ENCODE data around the gene MAPK14.
A peak's percentile ranks its signal among the peaks of the same experiment; 100 is the strongest.
"Not testable (repeated sequence)": the region's sequence is repeated elsewhere in the genome, so short reads cannot be mapped to it uniquely, and the experiment has no call there.

The MAPK14 gene

DNA sequence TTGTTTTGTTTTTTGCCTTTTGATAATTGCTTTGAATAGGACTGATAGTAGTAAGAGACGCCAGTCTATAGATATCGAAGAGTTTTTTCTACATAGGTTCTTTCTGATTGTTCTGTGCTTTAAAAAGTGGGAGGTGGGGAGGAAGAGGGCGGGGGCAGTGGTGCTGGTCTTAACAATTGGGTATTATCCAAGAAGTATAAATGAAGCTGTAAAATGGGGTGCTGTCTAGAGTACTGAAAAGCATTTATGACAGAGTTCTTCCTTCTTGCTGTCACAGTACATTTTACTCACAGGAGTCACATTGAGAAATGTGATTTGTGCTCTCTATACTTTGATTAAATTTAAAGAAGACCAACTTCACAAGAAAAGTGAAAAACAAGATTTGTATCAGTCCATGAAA, 41.0 kb downstream of the MAPK14 start:
- DNase-seq (ENCODE audit: low read depth in 2 of 2), result no peak

GRCh38 chr6:36069573-36069972, 42.0 kb downstream of the MAPK14 start:
- DNase-seq (ENCODE audit: low read depth in 2 of 2), result no peak

GRCh38 chr6:36070252-36070651, 42.6 kb downstream of the MAPK14 start:
- DNase-seq (ENCODE audit: low read depth in 2 of 2), result no peak

DNA sequence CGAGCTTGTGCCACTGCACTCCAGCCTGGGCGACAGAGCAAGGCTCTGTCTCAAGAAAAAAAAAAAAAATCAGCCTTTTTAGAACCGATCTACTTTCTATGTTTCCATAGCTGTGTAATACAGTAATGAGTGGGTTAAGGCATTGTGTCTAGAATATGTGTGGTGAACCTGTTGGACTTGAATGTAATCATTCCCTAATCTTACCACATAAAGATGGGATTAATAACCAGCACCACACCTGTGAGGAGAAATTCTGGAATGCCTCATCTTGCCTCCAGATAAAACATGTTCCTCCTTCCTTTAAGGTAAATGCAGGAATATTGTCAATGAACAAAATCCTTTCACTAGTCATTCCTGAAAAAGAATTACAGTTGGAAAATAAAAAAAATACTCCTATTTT, 43.7 kb downstream of the MAPK14 start:
- no peak for DNase-seq (ENCODE audit: low read depth in 2 of 2)

GRCh38 chr6:36071714-36072113, 44.1 kb downstream of the MAPK14 start:
- DNase-seq (ENCODE audit: low read depth in 2 of 2), result no peak

DNA sequence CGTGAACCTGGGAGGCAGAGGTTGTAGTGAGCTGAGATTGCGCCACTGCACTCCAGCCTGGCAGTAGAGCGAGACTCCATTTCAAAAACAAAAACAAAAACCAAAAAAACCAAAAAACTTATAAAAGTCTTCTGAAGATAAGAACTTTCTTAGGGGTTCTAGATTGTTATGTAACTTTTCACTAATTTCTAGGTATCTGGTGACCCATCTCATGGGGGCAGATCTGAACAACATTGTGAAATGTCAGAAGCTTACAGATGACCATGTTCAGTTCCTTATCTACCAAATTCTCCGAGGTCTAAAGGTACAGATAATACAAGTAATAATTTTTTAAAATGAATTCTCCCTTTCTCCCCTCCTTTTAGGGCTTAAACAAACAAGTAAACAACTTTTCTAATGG, 45.1 kb downstream of the MAPK14 start:
- no peak for DNase-seq (ENCODE audit: low read depth in 2 of 2)

GRCh38 chr6:36073587-36073986, 46.0 kb downstream of the MAPK14 start:
- no peak for DNase-seq (ENCODE audit: low read depth in 2 of 2)

DNA sequence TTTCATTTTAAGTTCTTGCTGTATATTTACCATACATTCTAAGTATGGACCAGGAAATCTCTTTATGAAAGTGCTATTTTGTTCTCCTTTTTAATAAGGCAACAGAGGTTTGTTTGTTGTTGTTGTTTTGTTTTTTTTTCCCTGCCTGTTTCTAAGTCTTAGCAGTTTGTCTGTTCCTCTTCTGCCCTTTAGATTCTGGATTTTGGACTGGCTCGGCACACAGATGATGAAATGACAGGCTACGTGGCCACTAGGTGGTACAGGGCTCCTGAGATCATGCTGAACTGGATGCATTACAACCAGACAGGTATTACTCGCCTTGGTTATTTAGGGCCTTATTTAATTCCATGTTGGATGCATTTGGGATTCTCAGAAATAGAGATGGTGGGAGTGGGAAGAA, 48.0 kb downstream of the MAPK14 start:
- no peak for DNase-seq (ENCODE audit: low read depth in 2 of 2)

DNA sequence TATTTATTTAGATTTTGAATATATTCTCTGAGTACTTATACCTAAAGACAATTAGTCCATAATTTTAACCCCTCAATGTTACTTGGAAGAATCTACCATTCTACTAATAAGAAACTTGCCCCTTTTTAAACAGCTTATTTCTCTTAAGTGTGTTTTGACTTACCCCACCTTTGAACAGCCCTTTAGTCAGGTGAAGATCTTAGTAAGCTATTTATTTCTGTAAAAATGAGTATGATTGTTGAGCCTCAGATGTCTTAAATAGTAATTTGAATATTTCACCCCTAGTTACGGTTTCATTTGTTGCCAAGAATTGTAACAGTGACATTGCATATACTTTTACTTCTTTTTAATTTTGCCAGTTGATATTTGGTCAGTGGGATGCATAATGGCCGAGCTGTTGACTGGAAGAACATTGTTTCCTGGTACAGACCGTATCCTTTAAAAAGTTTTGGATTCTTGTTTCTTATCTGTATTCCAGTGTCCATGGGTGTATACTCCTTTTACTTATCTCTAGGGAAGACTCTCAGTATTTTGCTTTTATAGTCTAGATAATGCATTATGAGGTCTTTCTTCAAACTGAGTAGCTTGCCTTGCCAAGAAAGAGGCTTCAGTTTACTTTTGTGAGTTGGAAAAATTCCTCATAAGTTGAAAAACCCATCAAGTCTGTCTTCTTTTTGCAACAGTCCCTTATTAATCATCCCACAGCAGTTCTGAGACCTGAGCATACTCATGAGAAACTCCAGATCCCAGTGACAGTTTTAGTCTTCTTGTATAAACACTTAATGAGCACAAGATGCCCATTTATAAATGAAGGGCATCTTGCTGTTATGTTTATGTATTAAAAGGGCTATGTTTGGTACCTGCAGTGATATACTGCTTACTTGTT, 48.8 kb downstream of the MAPK14 start:
- DNase-seq (ENCODE audit: low read depth in 2 of 2), result no peak

DNA sequence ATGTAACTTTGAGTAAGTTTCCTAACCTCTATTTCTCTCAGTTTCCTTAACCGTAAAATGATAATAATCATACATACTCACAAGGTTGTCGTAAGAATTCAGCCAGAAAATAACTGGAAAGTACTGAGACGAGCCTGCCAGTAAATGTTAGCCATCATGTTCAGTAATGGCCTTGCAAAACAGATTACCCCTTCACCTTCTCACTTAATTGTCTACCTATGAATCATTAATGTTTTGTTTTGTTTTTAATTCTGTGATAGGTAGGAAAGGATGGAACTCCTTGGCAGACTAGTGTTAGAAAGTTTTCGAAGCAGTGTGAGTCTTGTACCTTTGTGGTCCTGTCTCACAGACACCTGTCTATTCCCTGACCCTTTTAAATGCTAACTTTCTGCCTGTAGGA, 50.6 kb downstream of the MAPK14 start:
- no peak for DNase-seq (ENCODE audit: low read depth in 2 of 2)

DNA sequence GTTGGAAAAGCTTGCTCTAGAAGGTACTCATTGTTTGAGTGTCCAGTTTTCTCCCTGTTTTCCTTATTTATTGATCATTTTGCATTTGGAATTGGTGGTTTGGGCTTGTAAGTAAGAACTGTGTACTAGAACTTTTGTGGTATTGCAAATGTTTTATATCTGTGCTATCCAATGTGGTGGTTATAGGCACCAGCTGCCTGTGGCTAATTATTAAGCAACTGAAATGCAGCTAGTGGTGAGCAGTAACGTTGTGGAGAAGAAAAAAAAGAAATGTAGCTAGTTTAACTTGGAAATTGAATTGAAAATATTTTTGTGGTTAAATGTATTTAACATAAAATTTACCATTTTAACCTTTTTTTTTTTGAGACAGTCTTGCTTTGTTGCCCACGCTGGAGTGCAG, 52.0 kb downstream of the MAPK14 start:
- no peak for DNase-seq (ENCODE audit: low read depth in 2 of 2)

DNA sequence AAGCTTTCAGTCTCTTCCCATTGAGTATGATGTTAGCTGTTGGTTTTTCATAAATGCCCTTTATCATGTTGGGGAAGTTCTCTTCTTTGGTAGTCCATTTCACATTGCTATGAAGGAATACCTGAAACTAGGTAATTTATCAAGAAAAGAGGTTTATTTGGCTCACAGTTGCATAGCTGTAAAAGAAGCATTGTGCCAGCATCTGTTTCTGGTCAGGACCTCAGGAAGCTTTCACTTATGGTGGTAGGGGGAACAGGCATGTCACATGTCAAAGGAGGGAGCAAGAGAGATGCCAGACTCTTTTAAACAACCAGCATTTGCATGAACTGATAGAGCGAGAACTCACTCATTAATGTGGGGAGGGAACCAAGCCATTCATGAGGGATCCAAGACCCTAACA, 54.7 kb downstream of the MAPK14 start:
- no peak for DNase-seq (ENCODE audit: low read depth in 2 of 2)

DNA sequence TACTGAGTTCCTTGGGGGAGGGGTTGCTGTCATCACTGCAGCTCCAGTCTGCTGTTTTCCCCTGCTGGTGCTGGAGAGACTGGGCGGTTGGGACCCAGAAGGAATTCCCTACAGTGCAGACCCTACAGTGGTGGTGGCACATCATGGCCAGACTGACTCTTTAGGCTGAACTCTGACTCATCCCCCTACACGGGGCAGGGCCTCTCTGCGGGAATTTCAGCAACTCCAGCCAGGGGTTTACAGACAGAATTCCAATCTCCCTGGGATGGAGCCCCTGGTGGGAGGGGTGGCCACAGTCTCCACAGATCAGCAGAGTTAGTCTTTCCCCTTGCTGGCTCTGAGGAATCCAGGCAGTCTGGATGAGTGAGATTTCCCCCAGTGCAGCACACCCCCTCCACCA, 55.8 kb downstream of the MAPK14 start:
- DNase-seq (ENCODE audit: low read depth in 2 of 2), result no peak

- DNase-seq (ENCODE audit: low read depth in 2 of 2), result not testable (repeated sequence)
Observed at GRCh38 chr6:36088204-36088603, 60.6 kb downstream of the MAPK14 start.

- no peak for DNase-seq (ENCODE audit: low read depth in 2 of 2)
Observed at GRCh38 chr6:36089048-36089447, 61.4 kb downstream of the MAPK14 start.

GRCh38 chr6:36094238-36094637, 66.6 kb downstream of the MAPK14 start:
- DNase-seq (ENCODE audit: low read depth in 2 of 2), result no peak

DNA sequence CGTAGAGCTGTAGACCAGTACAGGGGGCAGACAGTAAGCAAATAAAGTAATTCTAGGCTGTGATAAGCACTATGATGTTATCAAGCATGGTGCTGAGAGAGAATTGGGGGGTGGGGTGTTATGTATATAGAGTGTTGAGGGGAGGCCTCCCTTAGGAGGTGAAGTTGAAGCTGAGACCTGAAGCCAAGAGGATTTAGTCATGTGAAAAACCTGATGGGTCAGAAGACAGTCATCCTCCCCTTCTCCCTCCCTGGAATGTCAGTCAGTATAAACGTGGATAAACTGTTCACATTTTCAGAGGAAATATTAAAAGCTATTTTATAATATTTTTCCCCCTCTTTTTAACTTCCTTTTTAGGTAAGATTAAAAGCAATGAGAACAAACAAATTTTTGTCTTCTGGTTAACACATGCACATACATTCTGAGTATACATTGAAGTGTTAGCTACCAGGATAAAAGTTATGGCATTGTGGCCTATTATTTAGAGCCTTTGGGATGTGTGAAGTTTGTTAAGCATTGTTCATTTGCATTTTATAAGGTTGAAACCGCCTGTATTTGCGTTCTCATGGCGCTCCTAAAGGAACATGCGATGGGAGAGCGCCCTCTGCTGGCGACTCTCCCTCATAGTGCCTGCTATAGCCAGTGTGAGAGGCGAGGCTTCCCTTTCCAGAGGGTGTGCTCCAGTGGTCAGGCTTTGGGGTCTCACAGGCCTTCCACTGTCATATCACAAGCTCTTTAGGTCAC, 67.3 kb downstream of the MAPK14 start:
- peak; percentile 68 to 77 for DNase-seq (ENCODE audit: low read depth in 2 of 2)

GRCh38 chr6:36095497-36096391, 68.1 kb downstream of the MAPK14 start:
- DNase-seq (ENCODE audit: low read depth in 2 of 2), result no peak

DNA sequence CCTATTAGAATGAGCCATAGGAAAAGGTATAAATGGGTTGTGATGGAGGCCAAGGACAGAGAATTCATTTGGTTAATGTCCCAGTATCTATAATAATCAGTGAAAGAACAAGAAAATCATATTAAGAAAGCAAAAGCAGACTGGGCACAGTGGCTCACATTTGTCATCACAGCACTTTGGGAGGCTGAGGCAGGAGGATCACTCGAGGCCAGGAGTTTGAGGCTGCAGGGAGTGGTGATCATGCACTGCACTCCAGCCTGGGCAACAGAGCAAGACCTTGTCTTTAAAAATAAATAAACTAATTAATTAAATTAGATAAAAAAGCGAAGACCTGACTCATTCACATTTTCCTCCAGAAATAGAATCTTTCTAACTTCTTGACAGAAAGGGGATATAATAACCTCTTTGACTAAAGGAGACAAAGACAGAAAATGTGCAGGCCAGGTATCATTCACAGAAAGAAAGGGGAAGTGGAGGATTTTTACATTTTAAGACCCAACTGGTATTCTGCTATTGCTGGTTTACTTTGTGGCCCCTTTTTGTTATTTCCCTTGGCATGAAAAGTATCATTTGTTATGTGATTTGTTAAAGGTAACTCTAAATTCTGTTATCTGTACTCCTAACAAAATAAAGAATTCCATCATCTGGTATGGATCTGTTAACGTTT, 70.8 kb downstream of the MAPK14 start:
- DNase-seq (ENCODE audit: low read depth in 2 of 2), result no peak

GRCh38 chr6:36098920-36099647, 71.5 kb downstream of the MAPK14 start:
- no peak for DNase-seq (ENCODE audit: low read depth in 2 of 2)

Measured in activated CD4-positive, alpha-beta T cell treated with anti-CD3 and anti-CD28 coated beads for 24 hours (primary cell).